DND-41 (cell line): ENCODE measurements around the gene KLK3.

Experiments used
- ATAC-seq: fragments of 200-7000 bp; cut with Tn5 transposase; 3 replicates; pipeline ENCODE4 v1.9.1; 2021; ENCODE audit warnings: low read depth; ENCODE audit not compliant: insufficient read depth
- DNase-seq: peaks from one replicate; pipeline ENCODE4 v3.0.0-alpha.2; 2020
- H2AFZ ChIP-seq: 2 replicates; pipeline ENCODE4 v1.6.0; 2012; ENCODE audit warnings: low read depth, low read length
- H3K27ac ChIP-seq: 2 replicates; pipeline ENCODE4 v1.5.1; 2012; ENCODE audit warnings: low read length, inconsistent platforms
- H3K27me3 ChIP-seq: fragments of 200-600 bp; sonication (generic); 2 replicates; pipeline ENCODE4 v1.6.0; 2012; ENCODE audit warnings: low read length, mild to moderate bottlenecking, inconsistent platforms; ENCODE audit not compliant: insufficient read depth, poor library complexity
- H3K36me3 ChIP-seq: 2 replicates; pipeline ENCODE4 v1.5.1; 2012; ENCODE audit warnings: low read length, inconsistent platforms; ENCODE audit not compliant: insufficient read depth
- H3K4me1 ChIP-seq: 2 replicates; pipeline ENCODE4 v1.5.1; 2012; ENCODE audit warnings: mild to moderate bottlenecking, low read length; ENCODE audit not compliant: insufficient read depth
- H3K4me2 ChIP-seq: 2 replicates; pipeline ENCODE4 v1.6.0; 2012; ENCODE audit warnings: mild to moderate bottlenecking, moderate library complexity, low read length, inconsistent platforms; ENCODE audit not compliant: insufficient read depth
- H3K4me3 ChIP-seq, 2 experiments: fragments of 200-600 bp in 1 of 2; shearing (Covaris generic) in 1 of 2; 2 replicates each; pipeline ENCODE4 v1.5.1; 2012 to 2016; ENCODE audit warnings: inconsistent platforms in 2 of 2, low read length in 2 of 2, mild to moderate bottlenecking in 2 of 2, low read depth in 1 of 2, moderate library complexity in 1 of 2
- H3K79me2 ChIP-seq: 2 replicates; pipeline ENCODE4 v1.6.0; 2012; ENCODE audit warnings: low read length, inconsistent platforms; ENCODE audit not compliant: insufficient read depth
- H3K9ac ChIP-seq: 2 replicates; pipeline ENCODE4 v1.6.0; 2012; ENCODE audit warnings: low read depth, mild to moderate bottlenecking, inconsistent platforms, low read length, moderate library complexity
- H3K9me3 ChIP-seq: 2 replicates; pipeline ENCODE4 v1.5.1; 2012; ENCODE audit warnings: low read length, moderate library complexity, mild to moderate bottlenecking, inconsistent platforms; ENCODE audit not compliant: insufficient read depth, severe bottlenecking
- H4K20me1 ChIP-seq: 2 replicates; pipeline ENCODE4 v1.6.0; 2012; ENCODE audit warnings: low read length; ENCODE audit not compliant: insufficient read depth
- EZH2 ChIP-seq: IDR thresholded peaks from 3 replicates; pipeline ENCODE4 v1.6.1; 2012; ENCODE audit warnings: borderline replicate concordance, low read depth, mild to moderate bottlenecking, moderate library complexity, low read length, inconsistent platforms; ENCODE audit not compliant: severe bottlenecking
- TF ChIP-seq, protein P1 (sequence below): IDR thresholded peaks from 2 replicates; pipeline ENCODE4 v1.5.1; 2012; ENCODE audit warnings: borderline replicate concordance, low read length, moderate library complexity, mild to moderate bottlenecking; ENCODE audit not compliant: poor library complexity, severe bottlenecking; ENCODE audit errors: extremely low read depth

Gene KLK3

DNA sequence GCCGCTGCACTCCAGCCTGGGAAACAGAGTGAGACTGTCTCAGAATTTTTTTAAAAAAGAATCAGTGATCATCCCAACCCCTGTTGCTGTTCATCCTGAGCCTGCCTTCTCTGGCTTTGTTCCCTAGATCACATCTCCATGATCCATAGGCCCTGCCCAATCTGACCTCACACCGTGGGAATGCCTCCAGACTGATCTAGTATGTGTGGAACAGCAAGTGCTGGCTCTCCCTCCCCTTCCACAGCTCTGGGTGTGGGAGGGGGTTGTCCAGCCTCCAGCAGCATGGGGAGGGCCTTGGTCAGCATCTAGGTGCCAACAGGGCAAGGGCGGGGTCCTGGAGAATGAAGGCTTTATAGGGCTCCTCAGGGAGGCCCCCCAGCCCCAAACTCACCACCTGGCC is 18.3 kb downstream of the KLK3 start, which contains the start of gene KLK2:
Gene KLK2 (plus strand): TSS at position 384 of the 400 bp plus-strand sequence. CDS start 35 bp downstream, outside the sequence.
- no peaks in the 10 kb centered on the region for H3K4me1 ChIP-seq
- H3K36me3 ChIP-seq: no peaks in the 10 kb centered on the region
- H3K27me3 ChIP-seq: peaks cover 26% of the 10 kb centered on the region
- no peak within 1 kb of the TSS for H3K9ac ChIP-seq
- H3K9me3 ChIP-seq: no peaks in the 10 kb centered on the region
- 0 out of 2 replicates have a peak, but pooled peaks cover under 1% of the 10 kb centered on the region for H4K20me1 ChIP-seq
- H3K4me3 ChIP-seq: no peak within 1 kb of the TSS
- TF ChIP-seq EZH2: no peak
- TF ChIP-seq, protein P1, sequence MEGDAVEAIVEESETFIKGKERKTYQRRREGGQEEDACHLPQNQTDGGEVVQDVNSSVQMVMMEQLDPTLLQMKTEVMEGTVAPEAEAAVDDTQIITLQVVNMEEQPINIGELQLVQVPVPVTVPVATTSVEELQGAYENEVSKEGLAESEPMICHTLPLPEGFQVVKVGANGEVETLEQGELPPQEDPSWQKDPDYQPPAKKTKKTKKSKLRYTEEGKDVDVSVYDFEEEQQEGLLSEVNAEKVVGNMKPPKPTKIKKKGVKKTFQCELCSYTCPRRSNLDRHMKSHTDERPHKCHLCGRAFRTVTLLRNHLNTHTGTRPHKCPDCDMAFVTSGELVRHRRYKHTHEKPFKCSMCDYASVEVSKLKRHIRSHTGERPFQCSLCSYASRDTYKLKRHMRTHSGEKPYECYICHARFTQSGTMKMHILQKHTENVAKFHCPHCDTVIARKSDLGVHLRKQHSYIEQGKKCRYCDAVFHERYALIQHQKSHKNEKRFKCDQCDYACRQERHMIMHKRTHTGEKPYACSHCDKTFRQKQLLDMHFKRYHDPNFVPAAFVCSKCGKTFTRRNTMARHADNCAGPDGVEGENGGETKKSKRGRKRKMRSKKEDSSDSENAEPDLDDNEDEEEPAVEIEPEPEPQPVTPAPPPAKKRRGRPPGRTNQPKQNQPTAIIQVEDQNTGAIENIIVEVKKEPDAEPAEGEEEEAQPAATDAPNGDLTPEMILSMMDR: no peak
- DNase-seq (no peak), ATAC-seq (no peak)
- H3K79me2 ChIP-seq: no peaks in the 10 kb centered on the region
- H3K4me2 ChIP-seq: no peak within 1 kb of the TSS
- H2AFZ ChIP-seq: no peak within 1 kb of the TSS
- no peak within 1 kb of the TSS for H3K27ac ChIP-seq

DNA sequence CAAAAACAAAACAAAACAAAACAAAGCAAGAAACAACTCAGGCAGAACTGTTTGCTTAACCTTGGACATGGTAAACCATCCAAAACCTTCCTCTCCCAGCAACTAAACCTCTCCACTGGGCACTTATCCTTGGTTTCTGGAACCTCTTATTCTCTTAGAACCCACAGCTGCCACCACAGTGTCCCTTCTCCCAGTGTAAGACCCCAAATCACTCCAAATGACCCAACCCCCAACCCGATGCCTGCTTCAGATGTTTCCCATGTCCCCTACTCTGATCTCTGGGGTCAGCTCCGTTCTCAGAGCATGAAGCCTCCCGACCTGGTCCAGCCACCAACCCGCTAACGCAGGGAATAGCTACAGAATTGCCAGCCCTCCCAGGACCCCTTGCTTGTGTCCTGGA is 19.5 kb downstream of the KLK3 start:
- Histone ChIP-seq H3K4me1 (no peaks in the 10 kb centered on the region), H3K27me3 (peaks cover 22% of the 10 kb centered on the region), H2AFZ (no peak overlapping the region), H3K36me3 (no peaks in the 10 kb centered on the region), H4K20me1 (0 out of 2 replicates have a peak, but pooled peaks cover 5% of the 10 kb centered on the region), H3K4me2 (no peak overlapping the region), H3K9me3 (no peaks in the 10 kb centered on the region), H3K9ac (no peak overlapping the region), H3K79me2 (no peaks in the 10 kb centered on the region), H3K27ac (no peak overlapping the region), H3K4me3 (no peak overlapping the region)
- no peak for DNase-seq
- no peak for TF ChIP-seq EZH2
- TF ChIP-seq, protein P1: no peak
- no peak for ATAC-seq

DNA sequence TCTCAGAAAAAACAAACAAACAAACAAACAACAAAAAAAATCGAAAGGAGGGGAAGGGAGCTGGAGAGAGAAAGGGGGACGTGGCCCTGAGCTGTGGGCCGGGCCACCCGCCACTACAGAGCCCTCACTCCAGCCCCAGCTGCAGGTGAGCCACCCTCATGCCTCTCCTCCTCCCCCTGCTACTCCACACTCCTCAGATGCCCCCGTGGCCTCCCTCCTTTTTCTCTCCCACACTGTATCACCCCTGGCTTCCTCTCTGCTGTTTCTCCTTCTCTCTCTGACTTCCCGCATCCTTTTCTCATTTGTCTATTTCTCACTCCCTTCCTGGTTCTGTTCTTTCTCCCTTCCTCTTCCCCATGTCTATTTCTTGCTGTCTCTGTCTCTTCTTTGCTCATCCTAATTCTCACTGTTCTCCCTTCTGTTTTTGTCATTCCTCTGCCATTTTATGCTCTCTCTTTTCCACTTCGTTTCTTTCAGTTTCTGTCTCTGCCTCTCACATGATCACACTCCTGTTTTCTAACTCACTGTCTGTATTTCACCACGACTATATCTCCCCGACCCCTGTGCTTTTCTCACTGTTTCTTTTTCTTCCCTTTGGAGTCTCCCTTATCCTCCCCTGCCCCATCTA is 21.2 kb downstream of the KLK3 start:
- Histone ChIP-seq H3K4me2 (no peak overlapping the region), H3K9me3 (no peaks in the 10 kb centered on the region), H3K4me1 (no peaks in the 10 kb centered on the region), H3K27ac (no peak overlapping the region), H3K27me3 (peaks cover 22% of the 10 kb centered on the region), H3K79me2 (no peaks in the 10 kb centered on the region), H3K9ac (no peak overlapping the region), H3K4me3 (no peak overlapping the region), H4K20me1 (0 out of 2 replicates have a peak, but pooled peaks cover 5% of the 10 kb centered on the region), H3K36me3 (no peaks in the 10 kb centered on the region), H2AFZ (no peak overlapping the region; the same call in 1 of the 2 replicates)
- ATAC-seq: no peak
- TF ChIP-seq, protein P1: no peak
- no peak for TF ChIP-seq EZH2
- DNase-seq: no peak

DNA sequence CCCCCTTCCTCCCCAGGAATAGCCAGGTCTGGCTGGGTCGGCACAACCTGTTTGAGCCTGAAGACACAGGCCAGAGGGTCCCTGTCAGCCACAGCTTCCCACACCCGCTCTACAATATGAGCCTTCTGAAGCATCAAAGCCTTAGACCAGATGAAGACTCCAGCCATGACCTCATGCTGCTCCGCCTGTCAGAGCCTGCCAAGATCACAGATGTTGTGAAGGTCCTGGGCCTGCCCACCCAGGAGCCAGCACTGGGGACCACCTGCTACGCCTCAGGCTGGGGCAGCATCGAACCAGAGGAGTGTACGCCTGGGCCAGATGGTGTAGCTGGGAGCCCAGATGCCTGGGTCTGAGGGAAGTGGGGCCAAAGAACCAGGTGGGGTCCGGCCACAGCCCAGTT is 21.7 kb downstream of the KLK3 start:
- Histone ChIP-seq H3K36me3 (no peaks in the 10 kb centered on the region), H3K27me3 (peaks cover 22% of the 10 kb centered on the region), H3K4me2 (no peak overlapping the region), H3K4me3 (no peak overlapping the region), H2AFZ (no peak overlapping the region), H3K27ac (no peak overlapping the region), H3K9ac (no peak overlapping the region), H3K4me1 (no peaks in the 10 kb centered on the region), H4K20me1 (0 out of 2 replicates have a peak, but pooled peaks cover 5% of the 10 kb centered on the region), H3K79me2 (no peaks in the 10 kb centered on the region), H3K9me3 (no peaks in the 10 kb centered on the region)
- ATAC-seq (no peak), DNase-seq (no peak)
- TF ChIP-seq, protein P1: no peak
- TF ChIP-seq EZH2: no peak
